ENCODE data around the gene GRIFIN. TPM values are rescaled to one million over a fixed set of nuclear protein-coding genes. Genes with fewer than 3 reads are reported as not detected.

Gene GRIFIN
- total RNA-seq, 1 donor, result not detected

GRCh38 chr7:2446676-2447075 lies 29.5 kb downstream of the GRIFIN start:
- no peaks in the 10 kb centered on the region for H3K27me3 ChIP-seq (ENCODE audit: insufficient read depth, low read length)
- no peak overlapping the region for H3K4me3 ChIP-seq (ENCODE audit: low read length)
- peaks cover 6% of the 10 kb centered on the region for H3K4me1 ChIP-seq (ENCODE audit: insufficient read depth, low read length)
- H3K9me3 ChIP-seq (ENCODE audit: low read depth, low read length), result no peaks in the 10 kb centered on the region

- Histone ChIP-seq H3K4me1 (ENCODE audit: insufficient read depth, low read length) (no peaks in the 10 kb centered on the region), H3K9me3 (ENCODE audit: low read depth, low read length) (no peaks in the 10 kb centered on the region), H3K27me3 (ENCODE audit: insufficient read depth, low read length) (no peaks in the 10 kb centered on the region), H3K4me3 (ENCODE audit: low read length) (no peak overlapping the region)
These were observed 30.2 kb downstream of the GRIFIN start for GRCh38 chr7:2445898-2446555.

DNA sequence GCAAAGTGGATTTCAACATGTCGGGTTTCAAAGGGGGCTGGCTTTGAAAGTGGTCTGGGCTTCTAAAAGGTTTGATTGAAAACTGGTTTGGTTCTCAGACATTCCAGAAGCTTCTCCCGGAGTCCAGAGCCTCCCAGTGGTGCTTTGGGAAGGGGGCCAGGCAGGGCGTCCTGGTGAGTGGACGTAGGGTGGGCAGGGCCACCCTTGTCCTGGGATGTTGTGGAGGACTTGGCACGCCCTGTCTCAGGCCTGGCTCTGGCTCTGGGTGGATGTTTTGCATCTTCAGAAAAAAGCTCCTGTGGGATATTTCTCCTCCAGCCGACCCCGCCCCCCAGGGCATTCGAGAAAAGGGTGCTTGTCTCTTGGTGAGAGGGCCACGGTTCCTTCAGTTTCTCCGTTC lies 31.2 kb downstream of the GRIFIN start:
- no peak overlapping the region for H3K4me3 ChIP-seq (ENCODE audit: low read length)
- no peaks in the 10 kb centered on the region for H3K27me3 ChIP-seq (ENCODE audit: insufficient read depth, low read length)
- H3K4me1 ChIP-seq (ENCODE audit: insufficient read depth, low read length), result no peaks in the 10 kb centered on the region
- no peaks in the 10 kb centered on the region for H3K9me3 ChIP-seq (ENCODE audit: low read depth, low read length)

- no peaks in the 10 kb centered on the region for H3K27me3 ChIP-seq (ENCODE audit: insufficient read depth, low read length)
- no peak overlapping the region for H3K4me3 ChIP-seq (ENCODE audit: low read length)
- H3K9me3 ChIP-seq (ENCODE audit: low read depth, low read length), result no peaks in the 10 kb centered on the region
- H3K4me1 ChIP-seq (ENCODE audit: insufficient read depth, low read length), result no peaks in the 10 kb centered on the region
These were observed 31.7 kb downstream of the GRIFIN start for GRCh38 chr7:2444476-2444875.

- no peaks in the 10 kb centered on the region for H3K4me1 ChIP-seq (ENCODE audit: insufficient read depth, low read length)
- no peak overlapping the region for H3K4me3 ChIP-seq (ENCODE audit: low read length)
- H3K27me3 ChIP-seq (ENCODE audit: insufficient read depth, low read length), result no peaks in the 10 kb centered on the region
- no peaks in the 10 kb centered on the region for H3K9me3 ChIP-seq (ENCODE audit: low read depth, low read length)
These were observed 32.7 kb downstream of the GRIFIN start for GRCh38 chr7:2443491-2443890.

GRCh38 chr7:2441430-2442058 lies 34.7 kb downstream of the GRIFIN start:
- Histone ChIP-seq H3K27me3 (ENCODE audit: insufficient read depth, low read length) (no peaks in the 10 kb centered on the region), H3K9me3 (ENCODE audit: low read depth, low read length) (no peaks in the 10 kb centered on the region), H3K4me1 (ENCODE audit: insufficient read depth, low read length) (no peaks in the 10 kb centered on the region), H3K4me3 (ENCODE audit: low read length) (no peak overlapping the region)

DNA sequence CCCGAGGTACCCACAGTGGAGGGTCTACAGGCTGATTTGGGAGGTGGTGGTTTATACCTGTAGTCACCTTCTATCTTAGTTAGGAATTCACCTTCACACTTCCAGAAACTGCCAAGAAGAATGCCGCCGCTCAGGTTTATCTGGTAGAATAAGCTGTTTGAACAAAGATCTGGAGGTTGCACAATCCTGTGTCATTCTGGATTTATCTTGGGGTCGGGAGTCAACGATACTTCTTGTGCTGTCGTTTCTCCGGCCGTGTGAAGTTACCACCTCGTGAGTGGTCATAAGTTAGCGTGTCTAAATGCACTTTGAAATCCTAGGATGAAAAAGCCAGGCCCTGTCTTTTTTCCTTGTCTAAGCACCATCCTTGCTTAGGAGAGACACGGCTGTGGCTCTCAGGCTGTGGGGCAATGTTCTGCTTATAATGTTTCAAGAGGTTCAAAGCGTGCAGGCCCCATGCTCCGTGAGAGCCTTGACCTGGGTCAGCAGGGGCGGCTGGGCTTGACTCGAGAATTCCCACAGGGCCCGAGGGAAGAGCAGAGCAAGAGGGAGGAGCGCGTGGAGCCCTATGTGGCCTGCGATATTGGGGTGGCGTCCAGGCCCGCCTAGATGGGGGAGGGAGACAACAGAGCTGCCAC lies 35.5 kb downstream of the GRIFIN start:
- H3K4me3 ChIP-seq (ENCODE audit: low read length), result no peak overlapping the region
- H3K27me3 ChIP-seq (ENCODE audit: insufficient read depth, low read length), result no peaks in the 10 kb centered on the region
- no peaks in the 10 kb centered on the region for H3K4me1 ChIP-seq (ENCODE audit: insufficient read depth, low read length)
- no peaks in the 10 kb centered on the region for H3K9me3 ChIP-seq (ENCODE audit: low read depth, low read length)

- no peaks in the 10 kb centered on the region for H3K4me1 ChIP-seq (ENCODE audit: insufficient read depth, low read length)
- no peak overlapping the region for H3K4me3 ChIP-seq (ENCODE audit: low read length)
- no peaks in the 10 kb centered on the region for H3K27me3 ChIP-seq (ENCODE audit: insufficient read depth, low read length)
- H3K9me3 ChIP-seq (ENCODE audit: low read depth, low read length), result no peaks in the 10 kb centered on the region
These were observed 37.4 kb downstream of the GRIFIN start for GRCh38 chr7:2438775-2439174.

DNA sequence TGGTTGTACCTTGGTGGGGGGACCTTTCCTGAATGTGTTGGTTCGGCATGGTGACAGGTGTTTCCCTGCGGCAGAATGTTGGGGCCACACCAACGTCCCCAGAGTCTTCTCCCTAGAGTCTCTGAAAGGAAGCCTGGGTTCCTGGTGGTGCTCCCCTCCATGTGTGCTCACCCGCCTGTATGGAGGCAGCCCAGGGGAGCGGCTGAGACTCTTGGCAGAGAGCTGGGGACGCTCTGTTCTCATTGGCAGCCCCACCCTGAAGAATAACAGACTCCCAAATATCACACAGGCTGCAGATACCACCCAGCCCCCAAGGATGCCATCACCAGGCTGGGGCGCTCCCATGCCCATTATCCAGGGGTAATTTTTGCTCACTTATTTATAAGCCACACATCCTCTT lies 38.0 kb downstream of the GRIFIN start:
- no peak overlapping the region for H3K4me3 ChIP-seq (ENCODE audit: low read length)
- no peaks in the 10 kb centered on the region for H3K27me3 ChIP-seq (ENCODE audit: insufficient read depth, low read length)
- no peaks in the 10 kb centered on the region for H3K4me1 ChIP-seq (ENCODE audit: insufficient read depth, low read length)
- H3K9me3 ChIP-seq (ENCODE audit: low read depth, low read length), result no peaks in the 10 kb centered on the region

- Histone ChIP-seq H3K9me3 (ENCODE audit: low read depth, low read length) (no peaks in the 10 kb centered on the region), H3K4me3 (ENCODE audit: low read length) (no peak overlapping the region), H3K4me1 (ENCODE audit: insufficient read depth, low read length) (no peaks in the 10 kb centered on the region), H3K27me3 (ENCODE audit: insufficient read depth, low read length) (no peaks in the 10 kb centered on the region)
These were observed 38.6 kb downstream of the GRIFIN start for GRCh38 chr7:2437537-2438148.

DNA sequence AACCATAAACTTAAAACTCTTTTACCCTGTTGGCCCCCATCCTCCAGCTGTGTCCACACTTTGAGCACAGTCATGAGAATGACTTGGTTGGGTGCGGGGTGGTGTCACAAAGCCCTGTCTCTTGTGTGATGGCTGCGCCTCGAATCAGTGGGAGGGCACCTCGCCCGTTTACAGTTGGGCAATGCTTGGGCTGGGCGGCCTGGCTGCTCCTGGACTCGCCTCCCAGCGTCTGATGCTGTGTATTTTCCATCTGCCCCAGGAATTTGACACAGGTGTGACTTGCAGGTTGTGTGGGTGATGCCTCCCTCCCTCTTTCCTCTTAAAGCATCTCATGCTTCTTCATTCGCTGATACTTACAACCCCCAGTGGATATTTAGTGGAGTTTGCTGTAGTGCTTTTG lies 39.1 kb downstream of the GRIFIN start:
- Histone ChIP-seq H3K9me3 (ENCODE audit: low read depth, low read length) (no peaks in the 10 kb centered on the region), H3K4me3 (ENCODE audit: low read length) (no peak overlapping the region), H3K4me1 (ENCODE audit: insufficient read depth, low read length) (no peaks in the 10 kb centered on the region), H3K27me3 (ENCODE audit: insufficient read depth, low read length) (no peaks in the 10 kb centered on the region)

DNA sequence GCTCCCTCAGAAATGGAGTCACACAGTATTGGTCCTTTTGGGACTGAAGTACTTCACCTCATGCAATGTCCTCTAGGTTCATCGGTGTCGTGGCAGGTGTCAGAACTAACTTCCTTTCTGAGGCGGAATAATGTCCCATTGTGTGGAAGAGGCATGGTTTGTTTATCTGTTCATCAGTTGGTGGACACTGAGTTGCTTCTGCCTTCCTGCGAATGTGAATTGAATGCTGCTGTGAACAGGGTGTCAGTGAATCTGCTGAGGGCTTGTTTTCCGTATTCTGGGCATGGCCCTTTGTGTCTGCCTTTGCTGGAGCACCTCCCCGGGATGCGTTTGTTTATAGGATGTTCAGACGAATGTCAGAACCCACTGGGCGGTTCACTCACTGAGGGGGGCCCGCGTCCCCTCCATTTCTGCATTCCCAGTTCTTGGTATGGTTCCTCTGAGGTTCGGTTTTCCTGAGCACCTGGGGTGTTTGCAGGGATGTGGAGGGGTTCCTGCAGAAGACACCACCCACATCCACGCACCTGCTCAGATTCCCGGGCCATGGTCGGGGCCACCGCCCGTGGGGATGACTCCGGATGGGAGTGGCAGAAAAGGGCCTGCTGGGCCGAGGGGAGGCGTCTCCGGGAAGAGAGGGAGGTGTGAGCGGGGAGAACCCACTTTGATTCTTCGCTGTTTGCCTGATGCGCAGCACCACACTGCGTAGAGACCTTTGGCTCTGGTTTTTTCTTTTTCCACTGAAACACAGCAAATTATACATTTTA lies 39.7 kb downstream of the GRIFIN start:
- Histone ChIP-seq H3K4me1 (ENCODE audit: insufficient read depth, low read length) (no peaks in the 10 kb centered on the region), H3K4me3 (ENCODE audit: low read length) (no peak overlapping the region), H3K9me3 (ENCODE audit: low read depth, low read length) (no peaks in the 10 kb centered on the region), H3K27me3 (ENCODE audit: insufficient read depth, low read length) (no peaks in the 10 kb centered on the region)

DNA sequence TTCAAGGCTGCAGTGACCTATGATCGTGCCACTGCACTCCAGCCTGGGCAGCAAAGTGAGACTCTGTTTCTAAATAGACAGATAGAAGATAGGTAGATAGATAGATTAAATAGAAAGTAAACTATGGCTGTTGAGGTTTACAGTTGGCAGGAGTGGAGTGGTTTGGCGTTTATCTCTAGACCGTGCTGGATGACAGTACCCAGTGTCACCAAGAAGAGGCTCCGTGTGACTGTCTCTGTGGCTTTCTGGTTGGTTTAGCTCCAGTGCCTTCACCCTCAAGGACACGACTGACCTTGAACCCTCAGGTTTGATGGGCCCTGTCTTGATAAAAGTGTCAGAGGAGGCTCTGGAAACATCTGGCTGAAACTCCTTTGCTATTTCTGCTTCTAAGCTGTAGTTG lies 41.1 kb downstream of the GRIFIN start:
- no peaks in the 10 kb centered on the region for H3K4me1 ChIP-seq (ENCODE audit: insufficient read depth, low read length)
- H3K9me3 ChIP-seq (ENCODE audit: low read depth, low read length), result peaks cover 4% of the 10 kb centered on the region
- no peak overlapping the region for H3K4me3 ChIP-seq (ENCODE audit: low read length)
- no peaks in the 10 kb centered on the region for H3K27me3 ChIP-seq (ENCODE audit: insufficient read depth, low read length)

GRCh38 chr7:2433713-2434550 lies 42.3 kb downstream of the GRIFIN start:
- H3K27me3 ChIP-seq (ENCODE audit: insufficient read depth, low read length), result no peaks in the 10 kb centered on the region
- H3K4me3 ChIP-seq (ENCODE audit: low read length), result no peak overlapping the region
- H3K9me3 ChIP-seq (ENCODE audit: low read depth, low read length), result peaks cover 4% of the 10 kb centered on the region
- H3K4me1 ChIP-seq (ENCODE audit: insufficient read depth, low read length), result no peaks in the 10 kb centered on the region
